ENCODE results near the gene ZNF587.
"Not testable (repeated sequence)": the region's sequence is repeated elsewhere in the genome, so short reads cannot be mapped to it uniquely, and the experiment has no call there.

Gene ZNF587

DNA sequence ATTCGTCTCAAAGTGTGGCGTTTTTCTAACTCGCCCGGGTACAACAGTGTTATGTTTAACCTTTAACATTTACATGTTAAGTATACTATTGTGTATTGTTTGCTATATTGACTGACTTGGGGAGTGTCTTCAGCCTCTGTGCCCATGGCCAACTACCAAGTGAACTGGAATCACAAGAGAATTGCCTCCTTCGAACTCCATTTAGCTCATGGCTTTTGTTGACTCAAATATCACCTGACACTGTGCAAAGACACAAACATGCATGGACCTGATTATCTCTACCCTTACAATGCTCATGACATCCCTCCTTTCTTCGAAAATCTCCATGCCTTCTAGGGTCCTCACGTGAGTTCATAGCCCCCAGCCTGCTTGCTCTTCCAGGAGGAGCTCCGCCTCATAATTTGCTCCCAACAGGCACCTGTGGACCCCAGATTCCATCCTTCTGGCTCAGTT, 38.5 kb downstream of the ZNF587 start:
- peak overlapping the region; percentile 99 for H3K4me3 ChIP-seq (ENCODE audit: low read depth, low read length)
- peak overlapping the region; percentile 96 for H3K27ac ChIP-seq (ENCODE audit: low read depth, low read length)
- H3K9me3 ChIP-seq (ENCODE audit: control insufficient read depth, insufficient read depth, low read length) = no peaks in the 10 kb centered on the region

DNA sequence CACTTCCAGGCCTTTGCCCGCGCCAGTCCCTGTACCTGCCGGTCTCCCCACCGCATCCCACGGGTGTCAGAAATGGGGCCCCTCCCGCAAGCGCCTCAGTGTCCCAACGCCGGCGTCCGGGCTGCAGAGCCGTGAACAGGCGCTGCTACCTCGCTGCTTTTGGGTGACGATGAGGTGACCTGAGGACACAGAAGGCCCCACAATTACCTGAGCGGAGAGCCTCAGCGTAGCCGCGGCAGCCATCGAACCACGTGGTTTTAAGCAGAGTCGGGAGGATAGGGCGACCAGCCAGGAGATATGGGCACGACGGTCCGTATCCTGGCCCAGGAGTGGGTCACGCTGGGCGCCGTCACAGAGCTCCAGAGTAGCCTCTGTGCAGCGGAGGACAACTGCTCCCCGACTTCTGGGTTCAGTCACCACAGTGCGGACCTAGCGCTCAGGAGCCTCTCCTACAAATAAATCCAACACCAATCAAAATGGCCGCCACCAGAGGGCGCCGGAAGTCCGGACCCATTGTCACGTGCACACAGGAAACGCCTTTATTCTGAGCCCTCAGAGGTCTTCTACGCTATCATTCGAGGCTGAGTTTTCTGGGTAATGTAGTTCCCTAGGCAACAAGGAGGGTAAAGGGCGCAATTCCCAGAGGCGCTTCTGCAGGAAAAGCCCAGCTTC, 39.0 kb downstream of the ZNF587 start, which contains the start of gene ZNF814:
Gene ZNF814 (minus strand): TSS at position 478 of the 672 bp plus-strand sequence. CDS start 235 bp downstream, at position 243.
- H3K4me1 ChIP-seq (ENCODE audit: control insufficient read depth, insufficient read depth, low read length) = peaks cover 18% of the 10 kb centered on the region
- peak within 1 kb of the TSS; percentile 99 for H3K9ac ChIP-seq (ENCODE audit: low read depth, low read length)
- peak within 1 kb of the TSS; percentile 96 for H3K27ac ChIP-seq (ENCODE audit: low read depth, low read length)
- peaks cover 28% of the 10 kb centered on the region for H3K36me3 ChIP-seq (ENCODE audit: control insufficient read depth, insufficient read depth, low read length)
- peak within 1 kb of the TSS; percentile 99 for H3K4me3 ChIP-seq (ENCODE audit: low read depth, low read length)
- no peaks in the 10 kb centered on the region for H3K9me3 ChIP-seq (ENCODE audit: control insufficient read depth, insufficient read depth, low read length)
- no peaks in the 10 kb centered on the region for H3K27me3 ChIP-seq (ENCODE audit: control insufficient read depth, insufficient read depth, low read length)

More for the DNA sequence above, 38.5 kb downstream of the ZNF587 start:
- H3K4me1 ChIP-seq (ENCODE audit: control insufficient read depth, insufficient read depth, low read length) = peaks cover 18% of the 10 kb centered on the region
- no peaks in the 10 kb centered on the region for H3K27me3 ChIP-seq (ENCODE audit: control insufficient read depth, insufficient read depth, low read length)
- H3K9ac ChIP-seq (ENCODE audit: low read depth, low read length) = peak overlapping the region; percentile 99
- peaks cover 31% of the 10 kb centered on the region for H3K36me3 ChIP-seq (ENCODE audit: control insufficient read depth, insufficient read depth, low read length)

DNA sequence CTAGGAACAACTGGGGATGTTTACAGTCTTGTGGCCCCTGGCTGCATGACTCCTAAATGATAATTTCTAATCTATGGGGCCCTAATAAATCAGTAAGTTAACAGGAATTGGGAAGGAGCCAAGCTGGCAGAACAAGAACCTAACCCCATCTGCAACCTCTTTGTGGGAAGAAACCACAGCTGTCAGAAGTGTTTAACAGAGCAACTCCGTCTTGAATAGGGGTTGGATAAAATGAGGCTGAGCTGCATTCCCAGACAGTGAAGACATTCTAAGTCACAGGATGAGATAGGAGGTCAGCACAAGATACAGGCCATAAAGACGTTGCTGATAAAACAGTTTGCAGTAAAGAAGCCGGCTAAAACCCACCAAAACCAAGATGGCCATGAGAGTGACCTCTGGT, 41.0 kb downstream of the ZNF587 start:
- H3K27ac ChIP-seq (ENCODE audit: low read depth, low read length); H3K4me3 ChIP-seq (ENCODE audit: low read depth, low read length); H3K27me3 ChIP-seq (ENCODE audit: control insufficient read depth, insufficient read depth, low read length); H3K4me1 ChIP-seq (ENCODE audit: control insufficient read depth, insufficient read depth, low read length); H3K9me3 ChIP-seq (ENCODE audit: control insufficient read depth, insufficient read depth, low read length); H3K9ac ChIP-seq (ENCODE audit: low read depth, low read length); H3K36me3 ChIP-seq (ENCODE audit: control insufficient read depth, insufficient read depth, low read length): not testable (repeated sequence)

DNA sequence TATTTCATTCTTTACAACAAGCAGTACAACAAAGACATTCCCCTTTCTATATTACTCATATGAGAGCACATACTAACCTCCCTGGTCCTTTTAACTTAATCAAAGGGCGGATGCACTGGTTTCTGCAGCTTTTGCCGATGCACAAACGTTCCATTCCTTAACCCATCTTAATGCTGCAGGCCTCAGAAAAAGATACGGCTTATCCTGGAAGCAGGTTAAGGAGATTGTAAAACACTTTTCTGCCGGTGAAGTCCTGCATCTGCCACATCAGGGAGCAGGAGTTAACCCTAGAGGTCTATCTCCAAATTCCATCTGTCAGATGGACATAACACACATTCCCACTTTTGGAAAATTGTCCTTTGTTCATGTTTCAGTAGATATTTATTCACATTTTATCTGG, 50.7 kb downstream of the ZNF587 start:
- Histone ChIP-seq H3K4me1 (ENCODE audit: control insufficient read depth, insufficient read depth, low read length) (no peaks in the 10 kb centered on the region), H3K27me3 (ENCODE audit: control insufficient read depth, insufficient read depth, low read length) (no peaks in the 10 kb centered on the region), H3K36me3 (ENCODE audit: control insufficient read depth, insufficient read depth, low read length) (peaks cover 2% of the 10 kb centered on the region; the same call in 1 of the 2 replicates), H3K9ac (ENCODE audit: low read depth, low read length) (no peak overlapping the region), H3K4me3 (ENCODE audit: low read depth, low read length) (no peak overlapping the region), H3K9me3 (ENCODE audit: control insufficient read depth, insufficient read depth, low read length) (no peaks in the 10 kb centered on the region), H3K27ac (ENCODE audit: low read depth, low read length) (no peak overlapping the region)

DNA sequence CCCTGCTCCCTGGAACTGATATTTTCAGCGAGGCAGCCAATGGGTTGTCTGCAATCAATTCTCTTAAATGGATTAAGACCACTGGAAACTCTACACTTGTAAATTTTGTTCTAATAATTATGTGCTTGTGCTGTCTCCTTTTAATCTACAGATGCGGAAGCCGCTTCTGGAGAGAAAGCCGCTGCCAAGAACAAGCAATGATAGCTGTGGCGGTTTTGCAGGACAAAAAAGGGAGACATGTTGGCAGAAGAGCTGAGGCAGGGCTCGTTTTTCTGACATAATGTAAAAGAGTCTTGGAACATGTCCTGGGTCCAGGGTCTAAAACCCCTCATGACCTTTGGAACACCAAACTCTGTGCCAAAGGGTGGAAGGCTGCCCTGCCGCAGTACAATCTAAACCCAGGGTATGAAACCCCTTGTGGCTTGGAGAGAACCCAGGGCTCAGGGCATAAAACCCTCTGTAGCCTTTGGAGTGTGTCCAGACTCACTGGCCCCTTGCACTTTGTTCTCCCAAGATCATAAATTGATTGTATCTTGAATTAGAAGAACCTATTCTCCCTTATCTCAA, 54.0 kb downstream of the ZNF587 start:
- Histone ChIP-seq H3K9me3 (ENCODE audit: control insufficient read depth, insufficient read depth, low read length) (no peaks in the 10 kb centered on the region), H3K9ac (ENCODE audit: low read depth, low read length) (no peak overlapping the region), H3K4me3 (ENCODE audit: low read depth, low read length) (no peak overlapping the region), H3K4me1 (ENCODE audit: control insufficient read depth, insufficient read depth, low read length) (no peaks in the 10 kb centered on the region), H3K27me3 (ENCODE audit: control insufficient read depth, insufficient read depth, low read length) (no peaks in the 10 kb centered on the region), H3K36me3 (ENCODE audit: control insufficient read depth, insufficient read depth, low read length) (peaks cover 27% of the 10 kb centered on the region), H3K27ac (ENCODE audit: low read depth, low read length) (no peak overlapping the region)

DNA sequence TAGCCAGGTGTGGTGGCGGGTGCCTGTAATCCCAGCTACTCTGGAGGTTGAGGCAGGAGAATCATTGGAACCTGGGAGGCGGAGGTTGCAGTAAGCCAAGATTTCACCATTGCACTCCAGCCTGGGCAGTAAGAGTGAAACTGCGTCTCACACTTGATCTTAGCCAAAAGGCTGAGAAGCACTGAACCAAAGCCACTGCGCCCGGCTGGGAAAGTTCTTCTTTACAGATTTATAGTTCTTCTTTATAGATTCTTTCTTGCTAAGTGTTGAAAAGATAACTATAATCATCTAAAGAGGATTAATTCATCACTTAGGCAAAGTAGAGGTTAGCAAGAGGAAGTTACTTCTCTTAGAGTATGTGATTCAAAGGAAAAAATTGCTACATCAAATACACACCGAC, 55.6 kb downstream of the ZNF587 start:
- H3K27me3 ChIP-seq (ENCODE audit: control insufficient read depth, insufficient read depth, low read length) = no peaks in the 10 kb centered on the region
- no peaks in the 10 kb centered on the region for H3K4me1 ChIP-seq (ENCODE audit: control insufficient read depth, insufficient read depth, low read length)
- no peaks in the 10 kb centered on the region for H3K9me3 ChIP-seq (ENCODE audit: control insufficient read depth, insufficient read depth, low read length)
- H3K4me3 ChIP-seq (ENCODE audit: low read depth, low read length) = no peak overlapping the region
- no peak overlapping the region for H3K9ac ChIP-seq (ENCODE audit: low read depth, low read length)
- no peak overlapping the region for H3K27ac ChIP-seq (ENCODE audit: low read depth, low read length)
- peaks cover 34% of the 10 kb centered on the region for H3K36me3 ChIP-seq (ENCODE audit: control insufficient read depth, insufficient read depth, low read length)

DNA sequence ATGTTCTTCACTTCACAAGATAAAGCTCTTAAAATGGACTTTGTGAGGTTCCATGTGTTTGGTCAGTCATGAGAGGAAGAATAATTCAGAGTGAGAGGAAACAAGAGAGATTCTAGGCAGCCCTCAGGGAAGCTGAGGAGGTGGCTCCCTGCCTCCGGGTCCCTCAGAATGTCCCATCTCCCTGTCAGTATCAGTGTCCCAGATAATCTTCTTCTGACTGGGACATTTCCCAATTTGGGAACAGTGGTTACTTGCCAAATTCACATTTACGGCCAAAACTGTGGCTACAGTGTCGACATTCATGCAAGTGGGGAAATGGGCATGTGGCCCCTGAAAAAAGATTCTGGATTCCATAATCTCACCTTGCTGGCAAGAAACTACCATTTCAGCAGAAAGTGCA, 57.7 kb downstream of the ZNF587 start:
- H3K4me1 ChIP-seq (ENCODE audit: control insufficient read depth, insufficient read depth, low read length) = no peaks in the 10 kb centered on the region
- no peak overlapping the region for H3K4me3 ChIP-seq (ENCODE audit: low read depth, low read length)
- no peak overlapping the region for H3K9ac ChIP-seq (ENCODE audit: low read depth, low read length)
- no peak overlapping the region for H3K27ac ChIP-seq (ENCODE audit: low read depth, low read length)
- no peaks in the 10 kb centered on the region for H3K27me3 ChIP-seq (ENCODE audit: control insufficient read depth, insufficient read depth, low read length)
- H3K9me3 ChIP-seq (ENCODE audit: control insufficient read depth, insufficient read depth, low read length) = no peaks in the 10 kb centered on the region
- peaks cover 53% of the 10 kb centered on the region for H3K36me3 ChIP-seq (ENCODE audit: control insufficient read depth, insufficient read depth, low read length)

DNA sequence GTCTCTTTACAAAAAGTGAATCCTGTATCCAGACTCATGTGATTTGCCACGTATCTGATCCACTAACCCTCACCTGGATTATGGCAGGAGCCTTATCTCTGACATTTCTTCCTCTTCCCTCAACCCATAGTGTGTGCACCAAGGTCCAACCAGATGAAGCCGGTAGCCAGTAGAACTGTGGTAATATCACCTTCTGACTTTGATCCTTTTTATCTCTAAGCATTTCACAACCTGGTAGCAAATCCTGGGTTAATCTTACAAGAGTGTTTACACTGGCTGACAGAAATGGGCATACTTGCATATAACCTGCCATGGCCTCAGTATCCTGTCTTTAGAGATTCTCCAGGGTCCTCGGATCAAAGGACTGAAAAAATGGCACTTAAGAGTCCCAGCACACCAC, 64.9 kb downstream of the ZNF587 start:
- no peak overlapping the region for H3K27ac ChIP-seq (ENCODE audit: low read depth, low read length)
- no peak overlapping the region for H3K9ac ChIP-seq (ENCODE audit: low read depth, low read length)
- peaks cover 47% of the 10 kb centered on the region for H3K36me3 ChIP-seq (ENCODE audit: control insufficient read depth, insufficient read depth, low read length)
- no peaks in the 10 kb centered on the region for H3K4me1 ChIP-seq (ENCODE audit: control insufficient read depth, insufficient read depth, low read length)
- no peaks in the 10 kb centered on the region for H3K27me3 ChIP-seq (ENCODE audit: control insufficient read depth, insufficient read depth, low read length)
- no peak overlapping the region for H3K4me3 ChIP-seq (ENCODE audit: low read depth, low read length)
- no peaks in the 10 kb centered on the region for H3K9me3 ChIP-seq (ENCODE audit: control insufficient read depth, insufficient read depth, low read length)
